Measurements from ENCODE around the gene OR2V1. TPM values are rescaled to one million over a fixed set of nuclear protein-coding genes. Genes with fewer than 3 reads are reported as not detected.
"Not testable (repeated sequence)": the region's sequence is repeated elsewhere in the genome, so short reads cannot be mapped to it uniquely, and the experiment has no call there.

Gene OR2V1
- total and polyA plus RNA-seq, 7 donors, result not detected

DNA sequence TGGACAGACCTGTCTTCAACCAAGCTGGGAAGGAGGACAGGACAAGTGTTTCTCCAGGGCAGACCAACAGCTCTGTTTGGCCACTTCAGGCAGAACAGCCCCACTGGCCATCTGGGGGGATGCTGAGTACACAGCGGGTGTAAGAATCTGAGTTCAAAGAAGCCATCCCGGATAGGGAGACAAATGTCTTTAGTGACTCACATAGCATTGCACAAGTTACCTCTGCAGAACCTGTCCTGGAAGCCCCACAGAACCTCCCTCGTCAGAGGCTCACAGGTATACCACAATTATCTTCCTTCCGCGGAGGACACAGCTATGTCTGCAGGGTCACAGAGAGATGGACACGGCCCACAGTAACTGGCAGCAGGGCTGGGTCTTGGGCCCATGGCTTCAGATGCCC lies 18.4 kb upstream of the OR2V1 start:
- TF ChIP-seq, protein P1, sequence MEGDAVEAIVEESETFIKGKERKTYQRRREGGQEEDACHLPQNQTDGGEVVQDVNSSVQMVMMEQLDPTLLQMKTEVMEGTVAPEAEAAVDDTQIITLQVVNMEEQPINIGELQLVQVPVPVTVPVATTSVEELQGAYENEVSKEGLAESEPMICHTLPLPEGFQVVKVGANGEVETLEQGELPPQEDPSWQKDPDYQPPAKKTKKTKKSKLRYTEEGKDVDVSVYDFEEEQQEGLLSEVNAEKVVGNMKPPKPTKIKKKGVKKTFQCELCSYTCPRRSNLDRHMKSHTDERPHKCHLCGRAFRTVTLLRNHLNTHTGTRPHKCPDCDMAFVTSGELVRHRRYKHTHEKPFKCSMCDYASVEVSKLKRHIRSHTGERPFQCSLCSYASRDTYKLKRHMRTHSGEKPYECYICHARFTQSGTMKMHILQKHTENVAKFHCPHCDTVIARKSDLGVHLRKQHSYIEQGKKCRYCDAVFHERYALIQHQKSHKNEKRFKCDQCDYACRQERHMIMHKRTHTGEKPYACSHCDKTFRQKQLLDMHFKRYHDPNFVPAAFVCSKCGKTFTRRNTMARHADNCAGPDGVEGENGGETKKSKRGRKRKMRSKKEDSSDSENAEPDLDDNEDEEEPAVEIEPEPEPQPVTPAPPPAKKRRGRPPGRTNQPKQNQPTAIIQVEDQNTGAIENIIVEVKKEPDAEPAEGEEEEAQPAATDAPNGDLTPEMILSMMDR (IDR thresholded peaks at IDR 0.05), result no peak
- Histone ChIP-seq H3K27me3 (ENCODE audit: insufficient read depth in 3 of 3, low read length in 2 of 3) (peaks cover 0 to 51% (median 7%) of the 10 kb centered on the region in 3 donors), H3K27ac (no peak overlapping the region), H3K9me3 (no peaks in the 10 kb centered on the region), H3K4me1 (no peaks in the 10 kb centered on the region), H3K4me3 (no peak overlapping the region), H3K36me3 (ENCODE audit: insufficient read depth in 1 of 2, low read depth in 1 of 2) (no peaks in the 10 kb centered on the region)
- 64 to 71% (median 68%) methylated on average over 6 of the region's 6 CpGs for WGBS, 3 donors
- ATAC-seq, result no peak
- intact Hi-C loops (cut with DNase I), result no loop called here
- DNase-seq, result no peak

DNA sequence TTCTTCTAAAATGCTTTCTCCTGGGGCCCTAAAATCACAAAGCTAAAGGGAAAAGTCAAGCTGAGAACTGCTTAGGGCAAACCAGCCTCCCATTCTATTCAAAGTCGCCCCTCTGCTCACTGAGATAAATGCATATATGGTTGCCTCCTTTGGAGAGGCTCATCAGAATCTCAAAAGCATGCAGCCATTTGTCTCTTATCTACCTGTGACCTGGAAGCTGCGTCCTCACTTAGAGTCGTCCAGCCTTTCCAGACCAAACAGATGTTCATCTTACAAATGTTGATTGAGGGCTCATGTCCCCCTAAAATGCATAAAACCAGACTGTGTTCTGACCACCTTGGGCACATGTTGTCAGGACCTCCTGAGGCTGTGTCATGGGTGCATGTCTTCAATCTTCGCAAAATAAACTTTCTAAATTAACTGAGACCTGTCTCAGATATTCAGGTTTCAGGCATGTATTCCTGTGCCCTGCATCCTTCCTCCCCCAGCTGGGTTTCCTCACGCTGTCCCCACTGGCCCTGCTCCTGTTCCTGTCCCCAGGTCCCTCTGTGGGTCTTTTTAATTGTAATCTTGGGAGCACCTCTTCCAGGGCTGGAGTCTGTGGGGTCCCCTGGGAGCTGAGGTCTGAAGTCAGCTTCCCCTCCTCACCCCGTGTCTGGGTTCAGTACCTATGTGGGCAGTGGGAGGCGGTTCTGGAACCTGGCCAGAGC lies 16.1 kb upstream of the OR2V1 start, which contains the start of gene OR2V2:
Gene OR2V2, plus strand, starts transcription at position 660 of the 710 bp plus-strand sequence. CDS start 7,357 bp downstream, outside the sequence.
- intact Hi-C loops (cut with DNase I); H3K4me1 ChIP-seq; H3K4me3 ChIP-seq; H3K36me3 ChIP-seq (ENCODE audit: insufficient read depth in 1 of 2, low read depth in 1 of 2); DNase-seq; H3K9me3 ChIP-seq; ATAC-seq; H3K27ac ChIP-seq: not testable (repeated sequence)
- WGBS, 3 donors, result 40 to 51% (median 50%) methylated on average over 7 of the region's 7 CpGs
- H3K27me3 ChIP-seq (ENCODE audit: insufficient read depth in 3 of 3, low read length in 2 of 3), result peaks cover 0 to 46% (median 7%) of the 10 kb centered on the region in 3 donors

- DNase-seq, result no peak
- ATAC-seq, result no peak
- H3K4me3 ChIP-seq, result no peak overlapping the region
- H3K9me3 ChIP-seq, result no peaks in the 10 kb centered on the region
- 36 to 57% (median 49%) methylated on average over 1 of the region's 1 CpG for WGBS, 3 donors
- no peaks in the 10 kb centered on the region for H3K4me1 ChIP-seq
- H3K27me3 ChIP-seq (ENCODE audit: insufficient read depth in 3 of 3, low read length in 2 of 3), result peaks cover 0 to 40% (median 4%) of the 10 kb centered on the region in 3 donors
- no peak overlapping the region for H3K27ac ChIP-seq
- TF ChIP-seq, protein P1 (IDR thresholded peaks at IDR 0.05), result no peak
- no peaks in the 10 kb centered on the region for H3K36me3 ChIP-seq (ENCODE audit: insufficient read depth in 1 of 2, low read depth in 1 of 2)
- intact Hi-C loops (cut with DNase I), result no loop called here
Observed at GRCh38 chr5:181145133-181145532, 14.2 kb upstream of the OR2V1 start.

DNA sequence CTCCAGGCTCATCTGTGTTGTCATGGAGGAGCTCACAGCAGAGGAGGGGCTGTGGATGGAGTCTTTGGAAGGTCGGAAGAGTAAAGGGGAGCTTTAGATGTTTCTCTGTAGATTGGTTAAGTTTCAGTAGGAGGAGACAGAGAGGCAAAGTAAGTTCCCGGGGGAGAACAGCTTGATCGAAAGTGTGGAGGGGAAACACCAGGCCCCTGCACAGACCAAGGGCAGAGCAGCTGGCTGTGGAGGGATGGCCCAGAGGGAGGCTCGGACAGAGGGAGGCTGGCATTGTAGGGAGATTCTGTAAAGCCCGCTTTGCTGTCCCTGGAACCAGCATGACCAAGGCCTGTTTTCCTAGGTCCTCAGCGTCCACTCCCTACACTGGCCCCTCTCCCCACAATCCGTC lies 11.1 kb upstream of the OR2V1 start:
- Histone ChIP-seq H3K27ac (no peak overlapping the region), H3K36me3 (ENCODE audit: insufficient read depth in 1 of 2, low read depth in 1 of 2) (no peaks in the 10 kb centered on the region), H3K9me3 (no peaks in the 10 kb centered on the region), H3K4me1 (no peaks in the 10 kb centered on the region), H3K4me3 (no peak overlapping the region), H3K27me3 (ENCODE audit: insufficient read depth in 3 of 3, low read length in 2 of 3) (peaks cover 0 to 21% (median 2%) of the 10 kb centered on the region in 3 donors)
- no peak for DNase-seq
- ATAC-seq, result no peak
- intact Hi-C loops (cut with DNase I), result no loop called here
- 64 to 76% (median 69%) methylated on average over 6 to 7 of the region's 7 CpGs for WGBS, 3 donors
- TF ChIP-seq, protein P1 (IDR thresholded peaks at IDR 0.05), result no peak

DNA sequence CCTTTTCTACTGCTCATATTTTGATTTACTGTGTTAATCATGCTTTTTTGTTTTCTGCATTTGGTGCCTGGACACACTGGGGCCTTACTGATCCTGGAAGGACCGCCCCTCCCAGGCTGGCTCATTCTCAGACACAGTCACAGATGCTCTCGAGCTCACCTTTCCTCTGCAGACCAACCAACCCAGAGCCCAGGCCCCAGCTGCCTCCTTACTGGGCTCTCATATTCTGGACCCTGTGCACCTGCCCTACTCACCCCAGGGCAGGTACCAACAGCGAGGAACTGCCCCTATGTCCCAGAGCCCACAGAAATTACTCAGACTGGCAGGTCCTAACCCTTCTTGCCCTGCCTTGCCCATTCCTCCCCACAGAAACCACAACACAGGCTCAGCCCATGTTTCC lies 9.8 kb upstream of the OR2V1 start:
- peaks cover 0 to 16% (median 2%) of the 10 kb centered on the region in 3 donors for H3K27me3 ChIP-seq (ENCODE audit: insufficient read depth in 3 of 3, low read length in 2 of 3)
- no peaks in the 10 kb centered on the region for H3K36me3 ChIP-seq (ENCODE audit: insufficient read depth in 1 of 2, low read depth in 1 of 2)
- DNase-seq (no peak), ATAC-seq (no peak)
- H3K4me3 ChIP-seq, result no peak overlapping the region
- 65 to 74% (median 72%) methylated on average over 3 of the region's 3 CpGs for WGBS, 3 donors
- TF ChIP-seq, protein P1 (IDR thresholded peaks at IDR 0.05), result no peak
- intact Hi-C loops (cut with DNase I), result no loop called here
- peaks cover 9% of the 10 kb centered on the region for H3K9me3 ChIP-seq
- H3K27ac ChIP-seq, result no peak overlapping the region
- no peaks in the 10 kb centered on the region for H3K4me1 ChIP-seq

Data from psoas muscle (tissue), 8 donors.